CD4-positive, alpha-beta T cell (primary cell): Measurements from ENCODE around the gene PTPN5. TPM values are rescaled to one million over a fixed set of nuclear protein-coding genes. Genes with fewer than 3 reads are reported as not detected.

Experiments used
- ATAC-seq: fragments of 200-7000 bp; cut with Tn5 transposase; one replicate; pipeline ENCODE4 v1.10.0; 2022; ENCODE audit warnings: mild to moderate bottlenecking; ENCODE audit not compliant: poor library complexity
- CTCF ChIA-PET: fragments of 350-600 bp; sonication (Branson Sonifier 250); formaldehyde crosslinking; loops from one replicate; lab custom pipeline; 2021; ENCODE audit warnings: antibody characterized with exemption, inconsistent platforms; lab: Charles Lee
- POLR2A ChIA-PET: fragments of 350-600 bp; sonication (Branson Sonifier 250); formaldehyde crosslinking; loops from one replicate; lab custom pipeline; 2021; ENCODE audit warnings: antibody characterized with exemption, inconsistent platforms; lab: Charles Lee
- DNase-seq, 14 experiments: peaks; one replicate each; pipeline ENCODE4 v3.0.0-alpha.2; 2013 to 2020; ENCODE audit warnings: mixed read lengths in 2 of 14
- H3K27ac ChIP-seq, 2 donors: one replicate each; pipeline versions ENCODE4 v1.5.1 to v1.7.0; 2013; ENCODE audit warnings: low read length in 2 of 2, low read depth in 1 of 2, mild to moderate bottlenecking in 1 of 2
- H3K27me3 ChIP-seq, 2 experiments: 1 replicate in 1 of 2; 2 replicates in 1 of 2; pipeline versions ENCODE4 v1.6.1 to v1.7.0; 2013; ENCODE audit warnings: low read length in 2 of 2, control low read depth in 1 of 2, mild to moderate bottlenecking in 1 of 2, moderate library complexity in 1 of 2; ENCODE audit not compliant: insufficient read depth in 2 of 2, control insufficient read depth in 1 of 2
- H3K36me3 ChIP-seq: one replicate; pipeline ENCODE4 v1.6.1; 2013; ENCODE audit warnings: low read length, control low read depth; ENCODE audit not compliant: insufficient read depth
- H3K4me1 ChIP-seq: one replicate; pipeline ENCODE4 v1.6.1; 2013; ENCODE audit warnings: low read length, control low read depth; ENCODE audit not compliant: insufficient read depth
- H3K4me3 ChIP-seq: one replicate; pipeline ENCODE4 v1.5.1; 2013; ENCODE audit warnings: mild to moderate bottlenecking, low read length, moderate library complexity
- H3K9me3 ChIP-seq, 2 experiments: 1 replicate in 1 of 2; 2 replicates in 1 of 2; pipeline versions ENCODE4 v1.6.1 to v1.7.0; 2013; ENCODE audit warnings: low read length in 2 of 2, mild to moderate bottlenecking in 2 of 2, control low read depth in 1 of 2, moderate library complexity in 1 of 2; ENCODE audit not compliant: control insufficient read depth in 1 of 2, insufficient read depth in 1 of 2
- H3K27ac Mint-ChIP-seq: one replicate; pipeline ENCODE4 v1.8.0; 2020; ENCODE audit warnings: mixed read lengths
- H3K27me3 Mint-ChIP-seq: one replicate; pipeline ENCODE4 v1.8.0; 2021; ENCODE audit warnings: mixed read lengths
- H3K36me3 Mint-ChIP-seq: one replicate; pipeline ENCODE4 v1.8.0; 2021; ENCODE audit warnings: low read depth, mixed read lengths
- H3K4me1 Mint-ChIP-seq: one replicate; pipeline ENCODE4 v1.8.0; 2021; ENCODE audit warnings: low read depth, mixed read lengths
- H3K4me3 Mint-ChIP-seq: one replicate; pipeline ENCODE4 v1.8.0; 2020; ENCODE audit warnings: mild to moderate bottlenecking, mixed read lengths
- H3K9me3 Mint-ChIP-seq: one replicate; pipeline ENCODE4 v1.8.0; 2020; ENCODE audit warnings: mixed read lengths
- intact Hi-C, 2 experiments: fragments of 100-400 bp; cut with DNase I in 1 of 2; cut with micrococcal nuclease in 1 of 2; formaldehyde crosslinking; loops; one replicate each; pipeline versions ENCODE4 v1.15.1 to v1.9.0; 2023 to 2025; cut with DNase I, micrococcal nuclease
- total RNA-seq, 174 experiments: library from RNA in 2 of 174; stranded (reverse) in 2 of 174; gene quantifications; one replicate each; pipeline ENCODE4 v1.2.3 and lab custom pipeline; 2021 to 2026
- TF ChIP-seq, protein P1 (sequence below): fragments of 200-600 bp; IDR thresholded peaks from one replicate; pipeline ENCODE4 v1.8.0; 2022; ENCODE audit warnings: antibody characterized with exemption, mild to moderate bottlenecking

PTPN5 gene
- total RNA-seq, 2 experiments from 2014 or later: not detected

DNA sequence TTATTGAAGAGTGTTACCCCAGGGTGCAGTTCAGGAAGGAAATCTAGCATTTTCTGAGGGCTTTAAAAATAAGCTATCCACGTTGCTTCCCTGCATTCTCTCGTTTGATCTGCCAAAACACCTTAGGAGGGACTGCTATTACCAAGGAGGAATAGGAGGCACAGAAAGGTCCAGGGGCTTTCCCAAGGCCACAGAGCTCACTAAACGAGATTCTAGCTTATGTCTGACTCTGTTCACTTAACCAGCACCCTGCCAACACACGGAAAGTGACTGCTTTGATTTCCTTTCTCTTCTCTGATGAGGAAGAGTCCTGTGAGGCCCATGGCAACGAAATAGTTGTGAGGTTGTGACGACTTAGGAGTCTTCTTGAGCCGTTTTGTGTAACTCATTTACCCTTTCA is 3.4 kb upstream of the PTPN5 start:
- ChIA-PET CTCF (no interaction called here), POLR2A (no interaction called here)
- H3K4me3 Mint-ChIP-seq: no peak overlapping the region
- Histone ChIP-seq H3K27me3 (peaks cover 28 to 30% of the 10 kb centered on the region in 2 experiments), H3K9me3 (peaks cover 0 to 8% of the 10 kb centered on the region in 2 experiments), H3K4me1 (peaks cover 7% of the 10 kb centered on the region), H3K36me3 (no peaks in the 10 kb centered on the region), H3K27ac (no peak overlapping the region), H3K4me3 (no peak overlapping the region)
- peaks cover 59% of the 10 kb centered on the region for H3K27me3 Mint-ChIP-seq
- intact Hi-C loops: no loop called here
- TF ChIP-seq, protein P1, sequence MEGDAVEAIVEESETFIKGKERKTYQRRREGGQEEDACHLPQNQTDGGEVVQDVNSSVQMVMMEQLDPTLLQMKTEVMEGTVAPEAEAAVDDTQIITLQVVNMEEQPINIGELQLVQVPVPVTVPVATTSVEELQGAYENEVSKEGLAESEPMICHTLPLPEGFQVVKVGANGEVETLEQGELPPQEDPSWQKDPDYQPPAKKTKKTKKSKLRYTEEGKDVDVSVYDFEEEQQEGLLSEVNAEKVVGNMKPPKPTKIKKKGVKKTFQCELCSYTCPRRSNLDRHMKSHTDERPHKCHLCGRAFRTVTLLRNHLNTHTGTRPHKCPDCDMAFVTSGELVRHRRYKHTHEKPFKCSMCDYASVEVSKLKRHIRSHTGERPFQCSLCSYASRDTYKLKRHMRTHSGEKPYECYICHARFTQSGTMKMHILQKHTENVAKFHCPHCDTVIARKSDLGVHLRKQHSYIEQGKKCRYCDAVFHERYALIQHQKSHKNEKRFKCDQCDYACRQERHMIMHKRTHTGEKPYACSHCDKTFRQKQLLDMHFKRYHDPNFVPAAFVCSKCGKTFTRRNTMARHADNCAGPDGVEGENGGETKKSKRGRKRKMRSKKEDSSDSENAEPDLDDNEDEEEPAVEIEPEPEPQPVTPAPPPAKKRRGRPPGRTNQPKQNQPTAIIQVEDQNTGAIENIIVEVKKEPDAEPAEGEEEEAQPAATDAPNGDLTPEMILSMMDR: no peak
- H3K4me1 Mint-ChIP-seq: peaks cover 3% of the 10 kb centered on the region
- H3K9me3 Mint-ChIP-seq: no peaks in the 10 kb centered on the region
- DNase-seq (no peak), ATAC-seq (no peak)
- H3K27ac Mint-ChIP-seq: no peak overlapping the region
- H3K36me3 Mint-ChIP-seq: no peaks in the 10 kb centered on the region

DNA sequence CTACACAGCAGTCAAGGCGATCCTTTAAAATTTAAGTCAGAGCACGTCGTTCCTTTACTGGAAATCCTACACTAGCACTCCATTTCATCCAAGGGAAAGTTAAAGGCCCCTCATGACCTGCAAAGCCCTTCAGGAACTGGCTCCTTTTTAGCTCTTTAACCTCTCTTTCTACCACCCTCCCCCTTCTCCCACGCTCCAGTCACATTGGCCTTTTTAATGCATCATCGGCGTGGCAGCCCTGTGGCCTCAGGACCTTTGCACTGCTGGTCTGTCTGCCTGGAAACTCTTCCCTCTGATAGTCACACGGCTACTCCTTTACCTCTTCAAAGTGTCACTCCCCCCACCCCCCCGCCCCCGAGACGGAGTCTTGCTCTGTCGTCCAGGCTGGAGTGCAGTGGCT is 1.2 kb upstream of the PTPN5 start:
- Histone ChIP-seq H3K4me1 (peaks cover 7% of the 10 kb centered on the region), H3K36me3 (no peaks in the 10 kb centered on the region), H3K27ac (no peak overlapping the region), H3K27me3 (peaks cover 30 to 32% of the 10 kb centered on the region in 2 experiments), H3K4me3 (no peak overlapping the region), H3K9me3 (peaks cover 0 to 8% of the 10 kb centered on the region in 2 experiments)
- DNase-seq (no peak), ATAC-seq (no peak)
- POLR2A ChIA-PET: no interaction called here
- CTCF ChIA-PET: no interaction called here
- TF ChIP-seq, protein P1: no peak
- peaks cover 78% of the 10 kb centered on the region for H3K27me3 Mint-ChIP-seq
- H3K27ac Mint-ChIP-seq: no peak overlapping the region
- intact Hi-C loops: no loop called here
- H3K36me3 Mint-ChIP-seq: no peaks in the 10 kb centered on the region
- H3K4me3 Mint-ChIP-seq: no peak overlapping the region
- peaks cover 3% of the 10 kb centered on the region for H3K4me1 Mint-ChIP-seq
- no peaks in the 10 kb centered on the region for H3K9me3 Mint-ChIP-seq

DNA sequence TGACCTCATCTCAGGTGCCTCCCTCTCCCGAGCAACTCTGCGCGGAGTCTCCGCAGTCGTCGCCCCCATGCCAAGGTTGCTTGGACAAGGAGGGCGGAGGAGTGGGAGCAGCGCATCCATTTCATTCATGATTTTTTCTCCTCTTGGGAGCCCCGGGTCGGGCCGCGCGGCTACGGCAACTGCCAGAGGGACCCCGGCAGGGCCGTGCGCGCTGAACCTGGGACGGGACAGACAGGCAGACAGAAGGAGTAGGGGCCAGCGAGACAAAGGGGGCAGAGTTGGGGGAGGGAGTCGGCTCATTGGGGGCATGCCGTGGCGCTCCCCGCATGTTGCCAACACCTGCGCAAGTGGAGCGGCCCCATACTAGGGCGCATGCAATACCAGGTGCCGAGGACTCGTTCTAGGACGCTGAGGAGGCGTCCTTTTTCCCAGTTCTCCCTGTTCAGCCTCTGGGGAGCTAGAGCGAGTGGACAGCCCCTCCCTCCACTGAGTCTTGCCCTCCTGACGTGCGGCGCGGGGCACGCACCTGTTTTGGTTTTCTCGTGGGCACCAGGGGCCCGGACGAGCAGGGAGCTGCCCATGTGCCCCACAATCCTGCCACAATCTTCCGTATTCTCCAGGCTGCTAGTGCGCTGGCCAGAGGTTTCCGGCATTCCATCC is 501 bp upstream of the PTPN5 start:
- DNase-seq (no peak), ATAC-seq (no peak)
- H3K27me3 Mint-ChIP-seq: peaks cover 77% of the 10 kb centered on the region
- POLR2A ChIA-PET: no interaction called here
- TF ChIP-seq, protein P1: no peak
- Histone ChIP-seq H3K4me3 (no peak overlapping the region), H3K36me3 (no peaks in the 10 kb centered on the region), H3K27ac (no peak overlapping the region), H3K9me3 (peaks cover 0 to 8% of the 10 kb centered on the region in 2 experiments), H3K4me1 (peaks cover 7% of the 10 kb centered on the region), H3K27me3 (peaks cover 30 to 38% of the 10 kb centered on the region in 2 experiments)
- CTCF ChIA-PET: no interaction called here
- peaks cover 3% of the 10 kb centered on the region for H3K4me1 Mint-ChIP-seq
- no peaks in the 10 kb centered on the region for H3K36me3 Mint-ChIP-seq
- intact Hi-C loops: no loop called here
- no peak overlapping the region for H3K4me3 Mint-ChIP-seq
- H3K27ac Mint-ChIP-seq: no peak overlapping the region
- no peaks in the 10 kb centered on the region for H3K9me3 Mint-ChIP-seq
